Measurements from ENCODE around the gene SYPL1.

The SYPL1 gene

DNA sequence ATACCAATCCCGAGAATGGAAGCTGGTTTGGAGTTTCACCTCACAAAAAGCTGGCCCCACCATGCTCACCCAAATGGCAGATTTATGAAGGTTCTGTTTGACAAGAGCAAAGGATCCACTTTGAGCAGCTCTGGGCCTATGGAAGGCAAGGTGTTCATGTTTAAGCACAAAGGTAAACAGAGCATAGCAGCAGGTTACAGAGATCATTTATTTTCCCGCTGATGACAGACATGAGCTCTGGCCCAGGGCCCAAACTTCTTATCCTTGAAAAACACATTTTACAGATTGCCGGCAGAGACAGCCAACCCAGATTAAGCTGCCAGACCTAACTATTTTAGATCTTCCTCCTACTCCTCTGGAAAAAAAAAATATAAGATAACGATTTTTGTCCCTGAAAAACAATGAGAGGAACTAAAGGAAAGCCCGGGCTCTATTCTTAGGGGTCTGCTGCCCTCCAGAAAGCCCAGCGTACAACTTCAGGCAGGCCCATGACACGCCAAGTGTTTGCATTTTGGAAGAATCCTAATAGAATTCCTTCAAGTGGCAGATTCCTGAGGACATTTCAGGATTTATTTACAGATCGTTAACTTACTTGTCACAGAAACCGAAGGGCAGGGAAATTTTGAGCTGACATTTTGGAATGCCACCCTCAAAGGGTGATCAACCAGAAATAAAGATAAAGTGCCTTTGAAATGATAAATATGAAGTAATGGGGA, 40.0 kb downstream of the SYPL1 start:
- no peak overlapping the region for H3K27ac ChIP-seq (ENCODE audit: low read depth, low read length)
- H3K9me3 ChIP-seq (ENCODE audit: control insufficient read depth, insufficient read depth, low read depth, low read length): no peaks in the 10 kb centered on the region
- H3K27me3 ChIP-seq (ENCODE audit: control insufficient read depth, insufficient read depth, low read length): no peaks in the 10 kb centered on the region
- no peaks in the 10 kb centered on the region for H3K36me3 ChIP-seq (ENCODE audit: control insufficient read depth, insufficient read depth, low read length)
- H3K9ac ChIP-seq (ENCODE audit: low read length): no peak overlapping the region
- peaks cover 22% of the 10 kb centered on the region for H3K4me1 ChIP-seq (ENCODE audit: control insufficient read depth, insufficient read depth, low read length)
- no peak overlapping the region for H3K4me3 ChIP-seq (ENCODE audit: low read depth, low read length)

DNA sequence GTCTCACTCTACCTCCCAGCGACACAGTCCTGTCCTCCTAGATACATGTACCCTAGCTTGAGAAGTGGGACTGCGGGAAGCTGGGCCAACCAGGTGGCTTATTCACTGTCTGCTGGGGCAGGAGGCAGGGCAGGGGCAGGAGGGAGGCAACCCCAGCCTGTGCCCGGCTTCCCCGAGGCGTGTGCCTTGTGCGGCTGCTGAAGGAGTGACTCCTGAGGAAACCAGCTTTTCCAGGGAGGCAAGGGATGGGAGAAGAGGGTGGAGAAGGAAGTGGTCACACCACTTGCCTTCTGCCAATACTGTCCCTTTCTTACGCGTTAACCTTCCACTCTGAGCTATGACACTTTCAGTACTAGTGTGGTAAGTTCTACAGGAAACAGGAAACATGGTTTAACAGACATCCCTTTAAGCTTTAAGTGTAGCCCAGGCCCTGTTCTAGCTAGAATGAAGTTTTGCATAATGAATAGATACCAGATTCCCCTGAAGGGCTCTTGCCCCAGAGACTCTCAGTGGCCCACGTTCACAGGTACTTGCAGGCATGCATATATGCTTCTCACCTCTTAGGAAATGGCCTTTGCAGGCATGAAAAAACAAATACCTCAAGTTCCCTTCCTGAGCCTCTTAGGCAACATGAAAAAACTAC, 40.6 kb downstream of the SYPL1 start:
- Histone ChIP-seq H3K36me3 (ENCODE audit: control insufficient read depth, insufficient read depth, low read length) (no peaks in the 10 kb centered on the region), H3K9ac (ENCODE audit: low read length) (no peak overlapping the region), H3K9me3 (ENCODE audit: control insufficient read depth, insufficient read depth, low read depth, low read length) (no peaks in the 10 kb centered on the region), H3K4me3 (ENCODE audit: low read depth, low read length) (no peak overlapping the region), H3K4me1 (ENCODE audit: control insufficient read depth, insufficient read depth, low read length) (peaks cover 22% of the 10 kb centered on the region), H3K27me3 (ENCODE audit: control insufficient read depth, insufficient read depth, low read length) (no peaks in the 10 kb centered on the region), H3K27ac (ENCODE audit: low read depth, low read length) (no peak overlapping the region)

DNA sequence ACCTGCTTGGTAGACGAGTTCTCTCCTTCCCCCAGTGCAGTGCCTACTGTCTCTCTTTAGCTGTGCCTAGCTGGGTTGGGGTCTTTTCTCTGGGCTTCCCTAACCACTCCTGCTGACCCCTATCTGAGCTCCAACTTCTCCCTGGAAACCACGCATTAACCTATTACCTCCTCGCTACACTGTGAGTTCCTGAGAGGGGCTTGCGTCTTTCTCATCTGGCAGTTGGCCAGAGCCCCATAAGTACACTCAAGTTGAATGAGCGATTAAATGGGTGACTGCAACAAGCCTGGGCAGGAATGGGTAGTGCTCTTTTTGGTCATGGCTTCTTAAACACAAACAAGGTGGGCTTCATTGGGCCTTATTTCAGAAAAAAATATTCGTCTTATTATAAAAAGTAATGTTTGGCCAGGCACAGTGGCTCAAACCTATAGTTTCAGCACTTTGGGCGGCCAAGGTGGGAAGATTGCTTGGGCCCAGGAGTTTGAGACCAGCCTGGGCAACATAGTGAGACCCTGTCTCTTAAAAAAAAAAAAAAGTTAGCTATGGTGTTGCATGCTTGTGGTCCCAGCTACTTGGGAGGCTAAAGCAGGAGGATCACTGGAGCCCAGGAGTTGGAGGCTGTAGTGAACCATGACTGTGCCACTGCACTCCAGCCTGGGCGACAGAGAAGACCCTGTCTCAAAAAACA, 41.4 kb downstream of the SYPL1 start:
- no peak overlapping the region for H3K9ac ChIP-seq (ENCODE audit: low read length)
- H3K27ac ChIP-seq (ENCODE audit: low read depth, low read length): no peak overlapping the region

DNA sequence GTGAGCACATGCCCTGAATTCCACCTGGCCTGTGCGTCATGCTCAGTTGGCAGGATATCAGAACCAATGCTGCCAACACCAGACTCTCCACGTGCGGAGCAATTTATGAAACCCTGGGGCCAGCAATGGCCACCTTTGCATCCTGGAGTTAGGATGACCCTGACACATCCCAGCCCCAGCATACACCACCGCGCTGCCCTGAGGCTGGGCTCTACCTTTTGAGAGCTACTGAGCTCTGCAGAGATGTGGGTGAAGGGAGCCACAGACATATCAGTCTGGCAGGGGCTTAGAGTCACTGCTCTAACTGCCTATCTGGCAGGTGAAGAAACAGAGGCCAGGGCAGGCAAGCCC, 41.9 kb downstream of the SYPL1 start:
- Histone ChIP-seq H3K27ac (ENCODE audit: low read depth, low read length) (no peak overlapping the region), H3K36me3 (ENCODE audit: control insufficient read depth, insufficient read depth, low read length) (no peaks in the 10 kb centered on the region), H3K27me3 (ENCODE audit: control insufficient read depth, insufficient read depth, low read length) (no peaks in the 10 kb centered on the region), H3K4me3 (ENCODE audit: low read depth, low read length) (no peak overlapping the region), H3K4me1 (ENCODE audit: control insufficient read depth, insufficient read depth, low read length) (peaks cover 33% of the 10 kb centered on the region), H3K9me3 (ENCODE audit: control insufficient read depth, insufficient read depth, low read depth, low read length) (no peaks in the 10 kb centered on the region), H3K9ac (ENCODE audit: low read length) (no peak overlapping the region)

More for the DNA sequence above, 41.4 kb downstream of the SYPL1 start:
- Histone ChIP-seq H3K36me3 (ENCODE audit: control insufficient read depth, insufficient read depth, low read length) (no peaks in the 10 kb centered on the region), H3K4me3 (ENCODE audit: low read depth, low read length) (no peak overlapping the region), H3K9me3 (ENCODE audit: control insufficient read depth, insufficient read depth, low read depth, low read length) (no peaks in the 10 kb centered on the region), H3K4me1 (ENCODE audit: control insufficient read depth, insufficient read depth, low read length) (peaks cover 28% of the 10 kb centered on the region), H3K27me3 (ENCODE audit: control insufficient read depth, insufficient read depth, low read length) (no peaks in the 10 kb centered on the region)

DNA sequence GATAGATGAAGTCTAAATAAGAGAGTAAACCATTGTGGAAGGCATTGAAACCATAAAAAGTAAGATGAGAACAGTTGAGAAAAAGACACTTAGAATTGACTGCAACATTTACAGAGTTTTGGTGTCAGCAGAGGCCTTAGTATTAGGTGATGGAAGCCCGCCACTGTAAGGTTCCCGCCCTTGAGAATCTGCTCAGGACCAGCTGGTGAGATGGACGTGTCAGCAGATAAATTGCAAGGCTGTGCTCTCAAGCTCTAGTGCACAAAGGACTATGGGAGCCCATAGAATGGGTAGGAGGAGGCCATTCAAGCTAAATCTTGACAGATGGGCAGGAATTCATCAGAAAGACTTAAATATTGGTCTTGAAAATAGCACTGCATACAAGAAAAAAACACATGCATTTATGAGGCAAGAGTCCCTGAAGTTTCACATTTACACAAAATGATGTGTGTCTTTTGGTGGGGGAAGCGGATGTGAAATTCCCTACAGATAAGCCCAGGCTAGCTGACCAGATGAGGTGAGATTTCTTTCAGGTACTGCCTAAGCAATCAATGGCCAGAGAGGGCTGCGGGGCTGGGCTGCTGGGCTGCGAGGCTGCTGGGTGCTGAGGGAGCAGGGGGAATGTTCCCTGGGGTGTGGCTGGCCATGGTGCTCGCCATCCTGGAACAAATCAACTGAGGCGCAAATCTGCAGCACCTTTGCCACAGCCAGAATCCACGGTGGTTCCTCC, 42.5 kb downstream of the SYPL1 start:
- no peaks in the 10 kb centered on the region for H3K9me3 ChIP-seq (ENCODE audit: control insufficient read depth, insufficient read depth, low read depth, low read length)
- peaks cover 37% of the 10 kb centered on the region for H3K4me1 ChIP-seq (ENCODE audit: control insufficient read depth, insufficient read depth, low read length)
- no peaks in the 10 kb centered on the region for H3K36me3 ChIP-seq (ENCODE audit: control insufficient read depth, insufficient read depth, low read length)
- no peak overlapping the region for H3K9ac ChIP-seq (ENCODE audit: low read length)
- H3K4me3 ChIP-seq (ENCODE audit: low read depth, low read length): no peak overlapping the region
- no peak overlapping the region for H3K27ac ChIP-seq (ENCODE audit: low read depth, low read length)
- no peaks in the 10 kb centered on the region for H3K27me3 ChIP-seq (ENCODE audit: control insufficient read depth, insufficient read depth, low read length)

DNA sequence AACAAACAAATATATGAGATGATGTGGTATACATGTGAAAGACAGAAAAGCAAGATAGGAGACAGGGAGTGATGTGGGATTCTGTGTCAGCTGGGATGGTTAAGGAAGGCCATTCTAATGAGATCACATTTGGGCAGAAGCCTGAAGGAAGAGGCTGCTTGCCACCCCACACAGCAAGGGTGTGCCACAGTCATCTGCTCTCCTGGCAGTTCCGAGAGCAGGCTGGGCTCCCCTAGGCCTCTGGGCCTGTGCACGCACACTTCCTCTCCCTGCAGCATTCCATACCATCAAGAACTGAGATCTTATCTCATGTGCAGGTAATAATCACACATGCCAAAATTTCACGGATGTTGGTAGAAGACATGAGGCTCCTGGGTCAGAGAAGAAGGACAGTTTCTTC, 43.1 kb downstream of the SYPL1 start:
- Histone ChIP-seq H3K4me3 (ENCODE audit: low read depth, low read length) (no peak overlapping the region), H3K9ac (ENCODE audit: low read length) (no peak overlapping the region), H3K4me1 (ENCODE audit: control insufficient read depth, insufficient read depth, low read length) (peaks cover 35% of the 10 kb centered on the region), H3K27me3 (ENCODE audit: control insufficient read depth, insufficient read depth, low read length) (no peaks in the 10 kb centered on the region), H3K9me3 (ENCODE audit: control insufficient read depth, insufficient read depth, low read depth, low read length) (no peaks in the 10 kb centered on the region), H3K27ac (ENCODE audit: low read depth, low read length) (no peak overlapping the region), H3K36me3 (ENCODE audit: control insufficient read depth, insufficient read depth, low read length) (no peaks in the 10 kb centered on the region)

DNA sequence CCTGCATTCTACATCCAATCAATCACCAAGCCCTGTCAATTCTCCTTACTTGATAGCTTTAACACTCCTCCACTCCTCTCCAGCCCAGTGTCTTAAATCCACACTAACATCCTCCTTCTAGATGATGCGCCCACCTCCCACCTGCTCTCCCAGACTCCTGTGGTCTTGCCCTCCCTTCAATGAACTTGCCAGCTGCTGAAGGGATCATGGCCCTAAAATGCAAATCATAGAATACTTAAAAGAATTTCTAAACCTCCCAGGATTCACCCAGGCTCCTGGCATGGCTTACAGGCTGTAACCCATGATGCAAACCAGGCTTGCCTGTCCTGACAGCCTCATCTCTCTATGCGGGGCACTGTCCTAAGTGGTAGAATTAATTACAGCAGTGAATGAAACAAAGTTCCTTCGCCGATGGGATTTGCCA, 43.6 kb downstream of the SYPL1 start:
- H3K4me1 ChIP-seq (ENCODE audit: control insufficient read depth, insufficient read depth, low read length): peaks cover 30% of the 10 kb centered on the region
- H3K9ac ChIP-seq (ENCODE audit: low read length): no peak overlapping the region
- H3K4me3 ChIP-seq (ENCODE audit: low read depth, low read length): no peak overlapping the region
- H3K27me3 ChIP-seq (ENCODE audit: control insufficient read depth, insufficient read depth, low read length): no peaks in the 10 kb centered on the region
- H3K36me3 ChIP-seq (ENCODE audit: control insufficient read depth, insufficient read depth, low read length): no peaks in the 10 kb centered on the region
- no peak overlapping the region for H3K27ac ChIP-seq (ENCODE audit: low read depth, low read length)
- no peaks in the 10 kb centered on the region for H3K9me3 ChIP-seq (ENCODE audit: control insufficient read depth, insufficient read depth, low read depth, low read length)

DNA sequence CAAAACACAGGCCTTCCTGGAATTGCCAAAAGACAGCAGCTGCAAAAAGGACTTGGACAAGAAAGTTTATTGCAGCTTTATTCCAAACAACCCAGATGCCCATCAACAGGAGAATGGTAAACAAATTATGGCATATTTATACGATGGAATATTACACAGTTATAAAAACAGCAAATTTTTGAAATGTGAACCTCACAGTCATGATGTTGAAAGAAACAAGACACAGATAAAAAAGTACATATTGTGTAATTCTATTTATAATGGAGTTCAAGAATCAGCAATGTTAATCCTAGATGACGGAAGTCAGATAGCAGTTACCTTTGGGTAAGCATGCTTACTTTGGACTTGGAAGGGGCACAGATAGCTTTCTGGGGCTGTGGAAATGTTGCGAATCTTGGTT, 44.4 kb downstream of the SYPL1 start:
- H3K27ac ChIP-seq (ENCODE audit: low read depth, low read length): no peak overlapping the region
- no peaks in the 10 kb centered on the region for H3K9me3 ChIP-seq (ENCODE audit: control insufficient read depth, insufficient read depth, low read depth, low read length)
- H3K36me3 ChIP-seq (ENCODE audit: control insufficient read depth, insufficient read depth, low read length): no peaks in the 10 kb centered on the region
- H3K27me3 ChIP-seq (ENCODE audit: control insufficient read depth, insufficient read depth, low read length): no peaks in the 10 kb centered on the region
- no peak overlapping the region for H3K9ac ChIP-seq (ENCODE audit: low read length)
- H3K4me1 ChIP-seq (ENCODE audit: control insufficient read depth, insufficient read depth, low read length): peaks cover 30% of the 10 kb centered on the region
- no peak overlapping the region for H3K4me3 ChIP-seq (ENCODE audit: low read depth, low read length)

DNA sequence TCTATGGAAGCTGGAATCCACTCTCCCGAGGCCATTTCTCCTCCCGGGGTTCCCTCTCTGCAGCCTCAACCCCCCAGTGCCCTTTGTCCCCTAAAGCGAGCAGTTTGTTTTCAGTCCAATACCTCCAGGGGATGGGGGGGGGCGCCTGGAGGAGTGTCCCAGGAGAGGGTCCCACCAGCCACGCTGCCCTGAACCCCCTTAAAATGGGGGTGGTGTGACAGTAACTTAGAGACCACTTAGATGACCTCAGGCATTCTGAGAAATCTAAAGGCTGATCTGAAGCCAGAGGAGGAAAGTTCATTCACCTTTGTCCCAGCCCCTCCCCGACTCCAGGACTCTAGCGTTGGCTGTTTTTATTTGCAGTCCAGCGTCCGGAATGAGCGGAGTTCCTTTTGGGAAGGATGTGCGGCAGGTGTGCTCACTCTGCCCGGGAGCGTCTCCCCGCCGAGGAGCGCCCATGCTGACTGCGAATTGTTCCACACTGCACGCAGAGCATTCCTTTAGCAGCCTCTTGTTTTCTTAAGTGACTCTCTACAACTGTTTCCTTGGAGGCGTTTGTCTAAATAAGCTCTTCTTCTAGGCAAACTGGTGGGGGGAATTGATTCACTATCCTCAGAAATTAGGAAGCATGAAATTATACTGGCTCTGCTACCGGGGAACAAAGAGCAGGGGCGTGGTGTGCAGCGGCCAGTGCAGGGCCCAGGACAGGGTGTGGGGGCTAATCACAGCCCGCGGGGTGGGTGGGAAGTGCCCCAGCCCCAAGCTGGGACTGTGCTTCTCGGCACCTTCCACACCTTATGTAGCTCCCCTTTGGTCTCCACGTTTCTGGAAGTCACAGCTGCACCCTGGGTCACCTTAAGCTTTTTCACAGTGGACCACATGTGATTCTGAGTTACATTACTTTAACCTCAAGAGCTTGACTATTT, 46.3 kb downstream of the SYPL1 start:
- Histone ChIP-seq H3K4me1 (ENCODE audit: control insufficient read depth, insufficient read depth, low read length) (peaks cover 21% of the 10 kb centered on the region), H3K27me3 (ENCODE audit: control insufficient read depth, insufficient read depth, low read length) (no peaks in the 10 kb centered on the region), H3K4me3 (ENCODE audit: low read depth, low read length) (no peak overlapping the region), H3K9ac (ENCODE audit: low read length) (no peak overlapping the region), H3K9me3 (ENCODE audit: control insufficient read depth, insufficient read depth, low read depth, low read length) (peaks cover 7% of the 10 kb centered on the region), H3K36me3 (ENCODE audit: control insufficient read depth, insufficient read depth, low read length) (no peaks in the 10 kb centered on the region), H3K27ac (ENCODE audit: low read depth, low read length) (no peak overlapping the region)

DNA sequence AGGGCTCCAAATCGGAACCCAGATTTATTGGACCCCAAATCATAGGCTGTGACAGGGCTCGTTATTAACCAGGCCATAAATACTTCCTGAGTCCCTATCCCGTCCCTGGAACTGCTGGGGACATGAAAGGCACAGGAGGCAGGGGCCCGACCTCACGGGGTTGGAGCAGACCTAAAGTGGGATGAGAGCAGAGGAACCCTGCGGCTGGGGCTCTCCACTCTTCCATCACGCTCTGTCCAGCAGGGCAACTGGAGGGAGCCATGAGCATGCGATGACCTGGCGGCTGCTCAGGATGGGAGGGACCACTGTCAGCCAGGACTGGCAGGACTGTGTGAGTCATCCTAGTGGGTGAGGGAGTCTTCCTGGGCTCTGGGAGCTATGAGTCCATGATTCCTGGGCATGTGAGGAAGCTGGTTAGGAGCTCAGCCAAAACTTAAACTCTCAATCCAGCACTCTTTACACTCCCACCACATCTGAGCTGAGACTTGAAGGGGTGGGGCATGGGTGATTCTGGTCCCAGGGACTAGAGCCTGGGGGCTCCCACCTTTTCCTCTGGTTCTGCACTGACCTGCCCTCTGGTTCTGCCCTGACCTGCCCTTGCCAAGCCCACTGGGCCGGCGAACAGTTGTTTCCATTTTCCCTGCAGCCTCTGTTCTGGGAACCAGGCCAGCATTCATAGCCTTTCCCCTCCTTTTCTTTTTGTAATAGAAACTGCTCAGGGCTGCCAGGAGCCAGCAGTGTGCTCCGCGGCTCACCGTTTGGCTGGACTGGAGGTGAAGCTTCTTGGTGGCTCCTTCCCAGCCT, 47.1 kb downstream of the SYPL1 start:
- no peaks in the 10 kb centered on the region for H3K36me3 ChIP-seq (ENCODE audit: control insufficient read depth, insufficient read depth, low read length)
- no peaks in the 10 kb centered on the region for H3K27me3 ChIP-seq (ENCODE audit: control insufficient read depth, insufficient read depth, low read length)
- H3K9me3 ChIP-seq (ENCODE audit: control insufficient read depth, insufficient read depth, low read depth, low read length): peaks cover 14% of the 10 kb centered on the region
- no peak overlapping the region for H3K9ac ChIP-seq (ENCODE audit: low read length)
- H3K4me3 ChIP-seq (ENCODE audit: low read depth, low read length): no peak overlapping the region
- peaks cover 21% of the 10 kb centered on the region for H3K4me1 ChIP-seq (ENCODE audit: control insufficient read depth, insufficient read depth, low read length)
- H3K27ac ChIP-seq (ENCODE audit: low read depth, low read length): no peak overlapping the region

All from HUES6 (cell line).